Measurements from ENCODE around the gene OBSCN. TPM values are rescaled to one million over a fixed set of nuclear protein-coding genes. Genes with fewer than 3 reads are reported as not detected.

Gene OBSCN
- total and polyA plus RNA-seq, 10 of the 15 experiments (the other 5 are each of a cell fraction or from before 2014, with no cell fraction given) = 0.01 to 0.36 (median 0.08) TPM; not detected in 2

DNA sequence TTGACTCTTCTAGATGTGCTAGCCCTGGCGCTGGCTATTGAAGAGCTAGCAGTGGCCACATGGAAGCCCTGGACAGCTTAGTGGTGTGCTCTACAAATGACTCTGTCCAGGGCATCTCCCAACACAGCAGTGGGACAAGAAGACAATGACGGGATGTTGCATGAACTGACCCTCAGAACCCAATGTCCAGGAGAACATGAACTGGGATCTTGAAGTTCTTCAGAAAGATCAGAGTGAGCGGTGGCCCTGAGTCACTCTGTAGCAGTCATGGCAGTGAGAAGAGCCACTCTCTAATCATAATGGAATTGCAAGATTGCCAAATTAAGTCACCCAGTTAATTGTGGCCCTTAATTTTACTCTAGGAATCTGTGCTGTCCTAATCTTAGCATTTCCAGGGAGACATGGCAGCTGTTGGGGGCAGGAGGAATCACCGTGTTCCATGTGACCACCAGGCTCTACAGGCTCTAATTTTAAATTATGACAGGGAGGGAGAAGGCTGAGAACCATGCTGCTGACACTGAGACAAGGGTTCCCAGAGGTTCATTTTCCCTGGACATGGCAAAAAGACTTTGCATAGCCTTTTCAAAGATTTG lies 10.2 kb upstream of the OBSCN start:
- H2AFZ ChIP-seq (ENCODE audit: control insufficient read depth, low read depth, low read length) = no peak overlapping the region
- ChIA-PET CTCF (no interaction called here), RAD21 (ENCODE audit: unreplicated experiment) (no interaction called here), POLR2A (no interaction called here), SMC1A (ENCODE audit: uncharacterized antibody, unreplicated experiment) (no interaction called here)
- no peaks in the 10 kb centered on the region for H3K27me3 ChIP-seq (replicated peaks in 1 of 2; ENCODE audit: control insufficient read depth in 2 of 2, insufficient read depth in 2 of 2, low read length in 1 of 2)
- H3K4me3 ChIP-seq = no peak overlapping the region
- TF ChIP-seq ZNF384 (IDR thresholded peaks at IDR 0.05; ENCODE audit: borderline replicate concordance, low read depth, low read length) (no peak), RFX5 (IDR thresholded peaks at IDR 0.05; ENCODE audit: low read depth, low read length) (no peak), SMAD1 (IDR thresholded peaks at IDR 0.05; ENCODE audit: low read depth, partially characterized antibody) (no peak), ATF7 (IDR thresholded peaks at IDR 0.05; ENCODE audit: low read depth) (no peak), SKIL (IDR thresholded peaks at IDR 0.05; ENCODE audit: low read depth, poor library complexity, severe bottlenecking) (no peak), HDGF (IDR thresholded peaks at IDR 0.05) (no peak), TBL1XR1 (IDR thresholded peaks at IDR 0.05; ENCODE audit: low read depth, low read length) (no peak), IKZF1 (conservative IDR thresholded peaks at IDR 0.05) (no peak), BCL11A (IDR thresholded peaks at IDR 0.05; ENCODE audit: low read depth, low read length) (no peak), ASH2L (IDR thresholded peaks at IDR 0.05; ENCODE audit: borderline replicate concordance, low read depth) (no peak), JUNB (IDR thresholded peaks at IDR 0.05) (no peak), NKRF (conservative IDR thresholded peaks at IDR 0.05) (no peak)
- TF ChIP-seq, protein P1, sequence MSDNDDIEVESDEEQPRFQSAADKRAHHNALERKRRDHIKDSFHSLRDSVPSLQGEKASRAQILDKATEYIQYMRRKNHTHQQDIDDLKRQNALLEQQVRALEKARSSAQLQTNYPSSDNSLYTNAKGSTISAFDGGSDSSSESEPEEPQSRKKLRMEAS (IDR thresholded peaks at IDR 0.05; ENCODE audit: low read depth, low read length) = no peak
- no peaks in the 10 kb centered on the region for H3K4me1 ChIP-seq (ENCODE audit: control insufficient read depth, insufficient read depth, low read length)
- H3K9ac ChIP-seq (ENCODE audit: control insufficient read depth, insufficient read depth, low read length) = no peak overlapping the region
- ATAC-seq = no peak
- in situ Hi-C loops (cut with MboI) = no loop called here
- no peaks in the 10 kb centered on the region for H3K79me2 ChIP-seq (ENCODE audit: control insufficient read depth, insufficient read depth, low read length)
- no peaks in the 10 kb centered on the region for H3K36me3 ChIP-seq (ENCODE audit: control insufficient read depth in 2 of 2, insufficient read depth in 2 of 2, low read length in 1 of 2)
- intact Hi-C loops (cut with micrococcal nuclease; ENCODE audit: unreplicated experiment) = no loop called here
- no peak overlapping the region for H3K4me2 ChIP-seq (ENCODE audit: control insufficient read depth, insufficient read depth)
- FAIRE-seq = no peak
- no peak for DNase-seq (ENCODE audit: low read depth, low spot score)
- H4K20me1 ChIP-seq (ENCODE audit: control insufficient read depth, insufficient read depth) = no peaks in the 10 kb centered on the region
- 25% methylated on average over 4 of the region's 4 CpGs for WGBS (ENCODE audit: insufficient coverage, insufficient replicate concordance, low lambda C conversion rate, missing lambda C conversion rate)
- no TSS peak for BruUV-seq (replicated peaks)
- H3K9me3 ChIP-seq (replicated peaks; ENCODE audit: control insufficient read depth, insufficient read depth, low read length) = peaks cover 7% of the 10 kb centered on the region; the same call in 1 of the 3 replicates
- H3K27ac ChIP-seq (ENCODE audit: control insufficient read depth, insufficient read depth) = no peak overlapping the region
